ENCODE results near the gene MYBPH. TPM values are rescaled to one million over a fixed set of nuclear protein-coding genes. Genes with fewer than 3 reads are reported as not detected.

MYBPH gene
- total RNA-seq, 2 donors from 2014 or later, result not detected

- no peak for TF ChIP-seq CTCF (IDR thresholded peaks at IDR 0.05)
Observed at GRCh38 chr1:203122159-203122558, 53.5 kb downstream of the MYBPH start.

DNA sequence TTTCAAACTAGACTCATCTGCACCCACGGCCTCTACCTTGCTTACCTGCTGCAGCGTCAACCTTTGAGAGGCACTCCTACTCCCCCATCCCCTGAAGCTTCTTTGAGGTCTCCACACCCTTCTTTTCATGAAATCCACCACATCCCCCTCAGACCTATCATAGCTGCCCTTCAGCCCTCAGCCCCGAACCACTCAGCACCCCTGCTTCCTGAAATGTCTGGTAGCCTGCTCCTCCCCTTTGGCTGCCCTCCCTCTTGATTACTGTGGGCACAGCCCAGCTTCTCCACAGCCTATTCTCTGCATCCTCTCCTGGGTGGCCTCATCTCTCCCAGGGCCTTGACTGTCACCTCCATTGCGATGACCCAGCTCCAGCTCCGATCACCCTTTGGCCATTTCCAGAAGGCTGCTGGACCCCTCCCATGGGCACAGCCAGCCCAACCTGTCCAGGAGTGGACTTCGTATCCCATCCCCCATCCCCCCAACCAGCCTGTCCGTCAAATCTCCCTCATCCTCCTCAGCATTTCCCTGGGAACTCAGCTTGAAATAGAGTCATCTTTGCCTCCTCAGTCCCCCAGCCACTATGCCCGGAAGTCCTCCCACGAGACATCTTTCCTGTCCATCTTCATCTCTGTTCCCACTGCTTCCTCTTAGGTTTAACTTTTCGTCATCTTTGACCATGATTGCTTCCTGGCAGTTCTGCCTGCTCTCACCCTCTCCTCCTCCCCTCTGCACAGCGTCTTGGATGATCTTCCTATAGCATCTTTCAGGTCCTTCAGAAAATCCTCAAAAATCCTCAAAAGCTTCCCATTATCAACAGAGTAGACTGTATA lies 54.2 kb downstream of the MYBPH start:
- peak; percentile 44 for DNase-seq (ENCODE audit: low spot score)
- peaks cover 0 to 28% of the 10 kb centered on the region in 2 donors for H3K4me1 ChIP-seq
- H3K27me3 ChIP-seq, result no peaks in the 10 kb centered on the region
- H3K27ac ChIP-seq, result no peak overlapping the region
- no peaks in the 10 kb centered on the region for H3K36me3 ChIP-seq
- H3K4me3 ChIP-seq, result no peak overlapping the region
- TF ChIP-seq CTCF (IDR thresholded peaks at IDR 0.05), result no peak
- H3K9me3 ChIP-seq, result no peaks in the 10 kb centered on the region

More at GRCh38 chr1:203122159-203122558, 53.5 kb downstream of the MYBPH start:
- H3K4me1 ChIP-seq, result peaks cover 0 to 35% of the 10 kb centered on the region in 2 donors
- H3K36me3 ChIP-seq, result no peaks in the 10 kb centered on the region
- H3K9me3 ChIP-seq, result no peaks in the 10 kb centered on the region
- H3K27me3 ChIP-seq, result no peaks in the 10 kb centered on the region
- no peak overlapping the region for H3K4me3 ChIP-seq
- peak; percentile 7 for DNase-seq (ENCODE audit: low spot score)
- H3K27ac ChIP-seq, result no peak overlapping the region

- no peaks in the 10 kb centered on the region for H3K9me3 ChIP-seq
- no peaks in the 10 kb centered on the region for H3K36me3 ChIP-seq
- DNase-seq (ENCODE audit: low spot score), result peak; percentile 23
- H3K27ac ChIP-seq, result no peak overlapping the region
- no peak for TF ChIP-seq CTCF (IDR thresholded peaks at IDR 0.05)
- H3K27me3 ChIP-seq, result no peaks in the 10 kb centered on the region
- peaks cover 0 to 19% of the 10 kb centered on the region in 2 donors for H3K4me1 ChIP-seq
- no peak overlapping the region for H3K4me3 ChIP-seq
Observed at GRCh38 chr1:203120325-203121153, 55.1 kb downstream of the MYBPH start.

Other genes starting within 250 kb of the MYBPH start
- 10 to 100 TPM; 13.9 to 18.4 TPM for gene KLHL12, start 248.6 kb downstream of the MYBPH start, total RNA-seq
- gene ADIPOR1, start 217.5 kb downstream of the MYBPH start, total RNA-seq, result 100 to 1,000 TPM; 124 to 141 TPM
- 100 to 1,000 TPM in 1 of 2 donors, 10 to 100 TPM in 1; 85.9 to 104 TPM for gene CYB5R1, start 208.6 kb downstream of the MYBPH start, total RNA-seq
- gene TMEM183A, start 168.5 kb downstream of the MYBPH start, total RNA-seq, result 10 to 100 TPM; 29.6 to 39.1 TPM
- gene PPFIA4, start 149.3 kb downstream of the MYBPH start, total RNA-seq, result 10 to 100 TPM; 16.3 to 19.2 TPM
- gene MYOG, start 89.8 kb downstream of the MYBPH start, total RNA-seq, result not detected
- 10 to 100 TPM in 1 of 2 donors, 1 to 10 TPM in 1; 9.4 to 15.1 TPM for gene ADORA1, start 48.1 kb downstream of the MYBPH start, total RNA-seq
- gene CHI3L1, start 10.9 kb upstream of the MYBPH start, total RNA-seq, result 1 to 10 TPM in 1 of 2 donors, under 1 TPM in 1; 0.85 to 9.4 TPM
- gene CHIT1, start 53.8 kb upstream of the MYBPH start, total RNA-seq, result not detected
- gene BTG2, start 129.7 kb upstream of the MYBPH start, total RNA-seq, result 100 to 1,000 TPM; 132 to 254 TPM
- gene FMOD, start 175.3 kb upstream of the MYBPH start, total RNA-seq, result 100 to 1,000 TPM in 1 of 2 donors, 10 to 100 TPM in 1; 34.2 to 122 TPM

All from right atrium auricular region (tissue), 2 donors.